H9 (cell line): ENCODE results near the gene CPXM2. TPM values are rescaled to one million over a fixed set of nuclear protein-coding genes. Genes with fewer than 3 reads are reported as not detected.

Experiments used
- DNase-seq: peaks from one replicate; pipeline ENCODE4 v3.0.0-alpha.2; 2017
- H2AFZ ChIP-seq: one replicate; pipeline ENCODE4 v1.6.1; 2013; ENCODE audit warnings: mild to moderate bottlenecking, low read length, control low read depth, moderate library complexity
- H2AK5ac ChIP-seq: 2 replicates; pipeline ENCODE4 v1.6.1; 2013; ENCODE audit warnings: low read length, control low read depth, mixed read lengths; ENCODE audit not compliant: insufficient read length
- H2BK120ac ChIP-seq: one replicate; pipeline ENCODE4 v1.6.1; 2013; ENCODE audit warnings: low read depth, mild to moderate bottlenecking, low read length, control low read depth, inconsistent platforms; ENCODE audit not compliant: poor library complexity, severe bottlenecking
- H2BK12ac ChIP-seq: 2 replicates; pipeline ENCODE4 v1.6.1; 2013; ENCODE audit warnings: low read length, control low read depth, mixed read lengths, low read depth; ENCODE audit not compliant: insufficient read length
- H2BK15ac ChIP-seq: 2 replicates; pipeline ENCODE4 v1.6.1; 2013; ENCODE audit warnings: low read depth, low read length, control low read depth
- H2BK20ac ChIP-seq: one replicate; pipeline ENCODE4 v1.6.1; 2013; ENCODE audit warnings: low read depth, mild to moderate bottlenecking, low read length, control low read depth, inconsistent platforms; ENCODE audit not compliant: poor library complexity, severe bottlenecking
- H2BK5ac ChIP-seq: 2 replicates; pipeline ENCODE4 v1.6.1; 2013; ENCODE audit warnings: low read length, control low read depth, mixed read lengths; ENCODE audit not compliant: insufficient read length
- H3K14ac ChIP-seq: 2 replicates; pipeline ENCODE4 v1.6.1; 2013; ENCODE audit warnings: low read length, control low read depth; ENCODE audit not compliant: insufficient read depth
- H3K18ac ChIP-seq: 2 replicates; pipeline ENCODE4 v1.6.1; 2013; ENCODE audit warnings: low read depth, mild to moderate bottlenecking, mixed read lengths, low read length, control low read depth; ENCODE audit not compliant: insufficient read length
- H3K23ac ChIP-seq: 2 replicates; pipeline ENCODE4 v1.6.1; 2013; ENCODE audit warnings: low read length, control low read depth, mixed read lengths, low read depth; ENCODE audit not compliant: insufficient read length
- H3K23me2 ChIP-seq: 2 replicates; pipeline ENCODE4 v1.6.1; 2013; ENCODE audit warnings: low read depth, mild to moderate bottlenecking, mixed read lengths, low read length, control low read depth; ENCODE audit not compliant: insufficient read length, poor library complexity, severe bottlenecking
- H3K27ac ChIP-seq: 2 replicates; pipeline ENCODE4 v1.5.1; 2013; ENCODE audit warnings: low read length, control low read depth, mixed read lengths, low read depth; ENCODE audit not compliant: insufficient read length
- H3K27me3 ChIP-seq: 2 replicates; pipeline ENCODE4 v1.6.1; 2013; ENCODE audit warnings: low read length, control low read depth, inconsistent platforms; ENCODE audit not compliant: insufficient read depth
- H3K4ac ChIP-seq: 2 replicates; pipeline ENCODE4 v1.6.1; 2013; ENCODE audit warnings: low read depth, mild to moderate bottlenecking, control low read depth, inconsistent platforms, low read length, moderate library complexity
- H3K4me1 ChIP-seq: 2 replicates; pipeline ENCODE4 v1.6.1; 2013; ENCODE audit warnings: low read length, control low read depth, inconsistent platforms; ENCODE audit not compliant: insufficient read depth
- H3K4me2 ChIP-seq: 2 replicates; pipeline ENCODE4 v1.6.1; 2013; ENCODE audit warnings: low read length, control low read depth, mixed read lengths; ENCODE audit not compliant: insufficient read length, insufficient read depth
- H3K56ac ChIP-seq: 2 replicates; pipeline ENCODE4 v1.6.1; 2013; ENCODE audit warnings: low read depth, mild to moderate bottlenecking, mixed read lengths, low read length, control low read depth; ENCODE audit not compliant: insufficient read length
- H3K79me1 ChIP-seq: 2 replicates; pipeline ENCODE4 v1.6.1; 2013; ENCODE audit warnings: low read depth, mild to moderate bottlenecking, moderate library complexity, low read length, control low read depth, inconsistent platforms; ENCODE audit not compliant: insufficient read depth, poor library complexity, severe bottlenecking
- H3K79me2 ChIP-seq: 2 replicates; pipeline ENCODE4 v1.6.1; 2013; ENCODE audit warnings: low read length, control low read depth, inconsistent platforms; ENCODE audit not compliant: insufficient read depth
- H3K9ac ChIP-seq: 2 replicates; pipeline ENCODE4 v1.6.1; 2013; ENCODE audit warnings: low read length, control low read depth, mixed read lengths; ENCODE audit not compliant: insufficient read length; ENCODE audit errors: extremely low read depth
- H3K9me3 ChIP-seq: one replicate; pipeline ENCODE4 v1.6.1; 2013; ENCODE audit warnings: low read depth, low read length, inconsistent platforms; ENCODE audit not compliant: control insufficient read depth
- H3T11ph ChIP-seq: one replicate; pipeline ENCODE4 v1.6.1; 2013; ENCODE audit warnings: mild to moderate bottlenecking, low read length, control low read depth, inconsistent platforms
- H4K20me1 ChIP-seq: one replicate; pipeline ENCODE4 v1.6.1; 2013; ENCODE audit not compliant: control insufficient read depth, insufficient read length, insufficient read depth
- H4K5ac ChIP-seq: 2 replicates; pipeline ENCODE4 v1.6.1; 2013; ENCODE audit warnings: low read depth, mild to moderate bottlenecking, mixed read lengths, low read length, control low read depth; ENCODE audit not compliant: insufficient read length
- H4K8ac ChIP-seq: replicated peaks from 2 replicates; pipeline ENCODE4 v1.6.1; 2013; ENCODE audit warnings: low read length, control low read depth, mixed read lengths, low read depth; ENCODE audit not compliant: insufficient read length
- H4K91ac ChIP-seq: 2 replicates; pipeline ENCODE4 v1.6.1; 2013; ENCODE audit warnings: low read depth, mild to moderate bottlenecking, moderate library complexity, mixed read lengths, low read length, control low read depth; ENCODE audit not compliant: insufficient read length
- H3K27ac Mint-ChIP-seq, 3 experiments: 2 replicates in 2 of 3; 3 replicates in 1 of 3; pipeline ENCODE4 v1.8.0; 2020 to 2021; ENCODE audit warnings: mixed read lengths in 3 of 3, mild to moderate bottlenecking in 1 of 3, moderate library complexity in 1 of 3
- H3K27me3 Mint-ChIP-seq: 2 replicates; pipeline ENCODE4 v1.8.0; 2021; ENCODE audit warnings: low read depth, mild to moderate bottlenecking, moderate library complexity, mixed read lengths
- H3K36me3 Mint-ChIP-seq, 3 experiments: 2 replicates in 2 of 3; 3 replicates in 1 of 3; pipeline ENCODE4 v1.8.0; 2020 to 2021; ENCODE audit warnings: low read depth in 3 of 3, mixed read lengths in 3 of 3; ENCODE audit not compliant: insufficient read depth in 1 of 3
- H3K4me1 Mint-ChIP-seq, 2 experiments: 2 replicates each; pipeline ENCODE4 v1.8.0; 2020; ENCODE audit warnings: mixed read lengths in 2 of 2
- H3K4me3 Mint-ChIP-seq, 2 experiments: 2 replicates in 1 of 2; 3 replicates in 1 of 2; pipeline ENCODE4 v1.8.0; 2020 to 2021; ENCODE audit warnings: mild to moderate bottlenecking in 2 of 2, mixed read lengths in 2 of 2, moderate library complexity in 1 of 2
- H3K9me3 Mint-ChIP-seq, 2 experiments: 2 replicates in 1 of 2; 3 replicates in 1 of 2; pipeline ENCODE4 v1.8.0; 2020; ENCODE audit warnings: mild to moderate bottlenecking in 2 of 2, mixed read lengths in 2 of 2, moderate library complexity in 1 of 2
- WGBS: extraction: QIAGEN DNeasy Blood & Tissue Kit; methylation state at CpG from one replicate; pipeline ENCODE4 v1.1.7; 2013; ENCODE audit warnings: missing lambda C conversion rate, low lambda C conversion rate, mixed read lengths; ENCODE audit not compliant: insufficient read length; ENCODE audit errors: extremely low coverage; 5-methylcytosine and 5-hydroxymethylcytosine counted together
- total RNA-seq: library from RNA; stranded (reverse); gene quantifications from 2 replicates; pipeline ENCODE4 v1.2.1, GENCODE V29; 2021
- TF ChIP-seq, protein P1 (sequence below): fragments of 200-600 bp; sonication (generic); conservative IDR thresholded peaks from 3 replicates; pipeline ENCODE4 v1.8.0; 2021; ENCODE audit warnings: antibody characterized with exemption, mild to moderate bottlenecking

The CPXM2 gene
- total RNA-seq, 1 experiment from 2014 or later: 1.7 TPM

DNA sequence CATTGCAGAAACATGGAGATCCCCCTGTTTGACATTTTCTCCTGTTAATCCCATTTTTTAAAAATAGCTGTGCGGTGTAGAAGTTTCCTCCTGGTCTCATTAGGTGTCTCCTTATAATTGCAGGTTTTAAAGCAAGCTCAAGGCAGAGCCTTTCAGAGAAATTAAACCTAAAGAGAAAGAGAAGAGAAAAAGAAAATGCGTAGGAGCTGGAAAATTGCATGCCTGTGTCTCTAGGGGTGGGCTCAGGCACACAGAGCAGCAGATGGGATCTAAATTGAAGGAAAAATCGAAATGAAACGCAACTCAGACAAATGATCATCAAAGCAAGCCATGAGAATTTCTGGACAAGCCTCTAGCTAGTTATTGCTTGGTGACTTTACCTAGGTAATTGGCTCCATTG, 185.4 kb downstream of the CPXM2 start:
- no peak overlapping the region for H2BK20ac ChIP-seq
- Mint-ChIP-seq H3K27me3 (peaks cover 26% of the 10 kb centered on the region), H3K9me3 (no peaks in the 10 kb centered on the region), H3K4me1 (peaks cover 7 to 13% of the 10 kb centered on the region in 2 experiments; a peak in 3 of 4 replicates), H3K27ac (no peak overlapping the region), H3K36me3 (no peaks in the 10 kb centered on the region), H3K4me3 (no peak overlapping the region)
- DNase-seq: no peak
- H4K8ac ChIP-seq: no peak overlapping the region
- H3K27ac ChIP-seq: no peak overlapping the region
- no peak overlapping the region for H2BK12ac ChIP-seq
- no peak overlapping the region for H4K91ac ChIP-seq
- H3K23ac ChIP-seq: no peak overlapping the region
- H3K18ac ChIP-seq: no peak overlapping the region
- no peaks in the 10 kb centered on the region for H3K9me3 ChIP-seq
- H3K14ac ChIP-seq: no peak overlapping the region
- TF ChIP-seq, protein P1, sequence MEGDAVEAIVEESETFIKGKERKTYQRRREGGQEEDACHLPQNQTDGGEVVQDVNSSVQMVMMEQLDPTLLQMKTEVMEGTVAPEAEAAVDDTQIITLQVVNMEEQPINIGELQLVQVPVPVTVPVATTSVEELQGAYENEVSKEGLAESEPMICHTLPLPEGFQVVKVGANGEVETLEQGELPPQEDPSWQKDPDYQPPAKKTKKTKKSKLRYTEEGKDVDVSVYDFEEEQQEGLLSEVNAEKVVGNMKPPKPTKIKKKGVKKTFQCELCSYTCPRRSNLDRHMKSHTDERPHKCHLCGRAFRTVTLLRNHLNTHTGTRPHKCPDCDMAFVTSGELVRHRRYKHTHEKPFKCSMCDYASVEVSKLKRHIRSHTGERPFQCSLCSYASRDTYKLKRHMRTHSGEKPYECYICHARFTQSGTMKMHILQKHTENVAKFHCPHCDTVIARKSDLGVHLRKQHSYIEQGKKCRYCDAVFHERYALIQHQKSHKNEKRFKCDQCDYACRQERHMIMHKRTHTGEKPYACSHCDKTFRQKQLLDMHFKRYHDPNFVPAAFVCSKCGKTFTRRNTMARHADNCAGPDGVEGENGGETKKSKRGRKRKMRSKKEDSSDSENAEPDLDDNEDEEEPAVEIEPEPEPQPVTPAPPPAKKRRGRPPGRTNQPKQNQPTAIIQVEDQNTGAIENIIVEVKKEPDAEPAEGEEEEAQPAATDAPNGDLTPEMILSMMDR: no peak
- H2BK5ac ChIP-seq: no peak overlapping the region
- H3K4me2 ChIP-seq: no peak overlapping the region
- H3K23me2 ChIP-seq: no peaks in the 10 kb centered on the region
- no peaks in the 10 kb centered on the region for H4K20me1 ChIP-seq
- no peak overlapping the region for H2BK15ac ChIP-seq
- no peak overlapping the region for H4K5ac ChIP-seq
- H3K4me1 ChIP-seq: no peaks in the 10 kb centered on the region
- H3K27me3 ChIP-seq: no peaks in the 10 kb centered on the region
- no peaks in the 10 kb centered on the region for H3K79me1 ChIP-seq
- no peak overlapping the region for H3K9ac ChIP-seq
- no peak overlapping the region for H3K4ac ChIP-seq
- no peak overlapping the region for H3T11ph ChIP-seq
- no peak overlapping the region for H2AFZ ChIP-seq
- H2AK5ac ChIP-seq: no peak overlapping the region
- H3K56ac ChIP-seq: no peak overlapping the region
- H3K79me2 ChIP-seq: no peaks in the 10 kb centered on the region; the same call in 1 of the 2 replicates
- no peak overlapping the region for H2BK120ac ChIP-seq
- whole genome bisulfite sequencing: no CpG with 5 or more reads among the region's 4 CpGs
